Testis (tissue), 2 donors: ENCODE data around the gene DVL2.

Source experiments
- CTCF ChIP-seq, 3 experiments: fragments of 450-650 bp in 2 of 3; fragments of 200-600 bp in 1 of 3; sonication (generic) in 1 of 3; IDR thresholded peaks; one replicate each; pipeline ENCODE4 v1.5.1; 2016 to 2019; ENCODE audit warnings: antibody characterized with exemption in 3 of 3, mild to moderate bottlenecking in 2 of 3, moderate library complexity in 1 of 3
- POLR2A ChIP-seq: fragments of 450-650 bp; IDR thresholded peaks from one replicate; pipeline ENCODE4 v1.6.1; 2017; ENCODE audit warnings: antibody characterized with exemption, mild to moderate bottlenecking, moderate library complexity

GRCh38 chr17:7238420-7239090 is 4.2 kb upstream of the DVL2 start:
- TF ChIP-seq CTCF (IDR thresholded peaks at IDR 0.05) (no peak), POLR2A (no peak)
